HT1080 (cell line): ENCODE data around the gene NUDT3. TPM values are rescaled to one million over a fixed set of nuclear protein-coding genes. Genes with fewer than 3 reads are reported as not detected.
A peak's percentile ranks its signal among the peaks of the same experiment; 100 is the strongest.
"Not testable (repeated sequence)": the region's sequence is repeated elsewhere in the genome, so short reads cannot be mapped to it uniquely, and the experiment has no call there.

Experiments
- DNase-seq: peaks from one replicate; pipeline ENCODE4 v3.0.0-alpha.2; 2015; ENCODE audit warnings: low read depth
- total RNA-seq: library from RNA; depleted of rRNA; stranded (reverse); fragments of >200 nt; shearing (Covaris generic); gene quantifications from 2 replicates; pipeline ENCODE4 v1.2.3, GENCODE V29; 2014

The NUDT3 gene
- total RNA-seq, 1 experiment from 2014 or later, result 19.2 TPM

GRCh38 chr6:34324221-34324620 lies 68.2 kb downstream of the NUDT3 start:
- not testable (repeated sequence) for DNase-seq

GRCh38 chr6:34323300-34323699 lies 69.2 kb downstream of the NUDT3 start:
- DNase-seq, result no peak

GRCh38 chr6:34322732-34323131 lies 69.7 kb downstream of the NUDT3 start:
- DNase-seq, result no peak

GRCh38 chr6:34321821-34322220 lies 70.6 kb downstream of the NUDT3 start:
- no peak for DNase-seq

GRCh38 chr6:34319471-34319885 lies 73.0 kb downstream of the NUDT3 start:
- no peak for DNase-seq

- DNase-seq, result no peak
Observed at GRCh38 chr6:34318499-34319470, 73.7 kb downstream of the NUDT3 start.

- DNase-seq, result no peak
Observed at GRCh38 chr6:34317882-34318498, 74.5 kb downstream of the NUDT3 start.

- no peak for DNase-seq
Observed at GRCh38 chr6:34317172-34317477, 75.3 kb downstream of the NUDT3 start.

GRCh38 chr6:34316431-34317171 lies 75.9 kb downstream of the NUDT3 start:
- DNase-seq, result no peak

- DNase-seq, result no peak
Observed at GRCh38 chr6:34315780-34316179, 76.7 kb downstream of the NUDT3 start.

- no peak for DNase-seq
Observed at GRCh38 chr6:34315256-34315655, 77.2 kb downstream of the NUDT3 start.

GRCh38 chr6:34312259-34312658 lies 80.2 kb downstream of the NUDT3 start:
- DNase-seq, result no peak

- DNase-seq, result no peak
Observed at GRCh38 chr6:34310817-34311216, 81.7 kb downstream of the NUDT3 start.

GRCh38 chr6:34308483-34308882 lies 84.0 kb downstream of the NUDT3 start:
- DNase-seq, result no peak

GRCh38 chr6:34305982-34306708 lies 86.3 kb downstream of the NUDT3 start:
- no peak for DNase-seq

GRCh38 chr6:34305497-34305896 lies 87.0 kb downstream of the NUDT3 start:
- DNase-seq, result no peak

- no peak for DNase-seq
Observed at GRCh38 chr6:34304164-34304563, 88.3 kb downstream of the NUDT3 start.

- no peak for DNase-seq
Observed at GRCh38 chr6:34302929-34303328, 89.5 kb downstream of the NUDT3 start.

GRCh38 chr6:34301408-34301807 lies 91.1 kb downstream of the NUDT3 start:
- DNase-seq, result peak; percentile 22

GRCh38 chr6:34300332-34300751 lies 92.1 kb downstream of the NUDT3 start:
- DNase-seq, result no peak

- no peak for DNase-seq
Observed at GRCh38 chr6:34298941-34299340, 93.5 kb downstream of the NUDT3 start.
